GM19324 (cell line): ENCODE results near the gene GABRR2.
"Not testable (repeated sequence)": the region's sequence is repeated elsewhere in the genome, so short reads cannot be mapped to it uniquely, and the experiment has no call there.

Experiments
- ATAC-seq: cut with Tn5 transposase; IDR thresholded peaks from one replicate; pipeline ENCODE4 v1.9.1; 2021; ENCODE audit warnings: mild to moderate bottlenecking, moderate library complexity; ENCODE audit not compliant: unreplicated experiment, low FRiP score

GABRR2 gene

GRCh38 chr6:89328976-89329375 lies 13.9 kb upstream of the GABRR2 start:
- ATAC-seq: no peak

- ATAC-seq: no peak
Observed at GRCh38 chr6:89324304-89324703, 9.2 kb upstream of the GABRR2 start.

GRCh38 chr6:89323511-89323971 lies 8.4 kb upstream of the GABRR2 start:
- no peak for ATAC-seq

GRCh38 chr6:89321131-89321970 lies 6.3 kb upstream of the GABRR2 start:
- no peak for ATAC-seq

- ATAC-seq: no peak
Observed at GRCh38 chr6:89320012-89320559, 5.0 kb upstream of the GABRR2 start.

- no peak for ATAC-seq
Observed at GRCh38 chr6:89317067-89317466, 2.0 kb upstream of the GABRR2 start.

GRCh38 chr6:89314692-89315091 lies 407 bp downstream of the GABRR2 start:
- no peak for ATAC-seq

GRCh38 chr6:89313006-89313405 lies 2.1 kb downstream of the GABRR2 start:
- no peak for ATAC-seq

- no peak for ATAC-seq
Observed at GRCh38 chr6:89311853-89312531, 3.1 kb downstream of the GABRR2 start.

GRCh38 chr6:89311530-89311852 lies 3.6 kb downstream of the GABRR2 start:
- ATAC-seq: no peak

GRCh38 chr6:89310929-89311328 lies 4.2 kb downstream of the GABRR2 start:
- ATAC-seq: no peak

GRCh38 chr6:89308525-89309395 lies 6.3 kb downstream of the GABRR2 start:
- no peak for ATAC-seq

- not testable (repeated sequence) for ATAC-seq
Observed at GRCh38 chr6:89304517-89304916, 10.6 kb downstream of the GABRR2 start.

GRCh38 chr6:89302936-89303335 lies 12.2 kb downstream of the GABRR2 start:
- ATAC-seq: no peak

GRCh38 chr6:89302195-89302770 lies 12.8 kb downstream of the GABRR2 start:
- no peak for ATAC-seq

GRCh38 chr6:89301586-89302194 lies 13.4 kb downstream of the GABRR2 start:
- no peak for ATAC-seq

- ATAC-seq: no peak
Observed at GRCh38 chr6:89299466-89299850, 15.6 kb downstream of the GABRR2 start.

GRCh38 chr6:89298680-89299465 lies 16.2 kb downstream of the GABRR2 start:
- peak; percentile 41 for ATAC-seq

GRCh38 chr6:89297695-89298351 lies 17.3 kb downstream of the GABRR2 start:
- peak; percentile 80 for ATAC-seq
